HCT116 (cell line): ENCODE data around the gene ABHD3.
"Not testable (repeated sequence)": the region's sequence is repeated elsewhere in the genome, so short reads cannot be mapped to it uniquely, and the experiment has no call there.

Source experiments
- CBX3 ChIP-seq: IDR thresholded peaks from 2 replicates; pipeline ENCODE4 v1.6.1; 2012; ENCODE audit warnings: low read depth
- CEBPB ChIP-seq: IDR thresholded peaks from 2 replicates; pipeline ENCODE4 v1.6.1; 2012; ENCODE audit warnings: low read depth
- EGR1 ChIP-seq: IDR thresholded peaks from 2 replicates; pipeline ENCODE4 v1.6.1; 2012; ENCODE audit warnings: low read depth
- EZH2 ChIP-seq: fragments of 200-600 bp; sonication (generic); IDR thresholded peaks from 2 replicates; pipeline ENCODE4 v1.6.1; 2017; ENCODE audit warnings: antibody characterized with exemption, mixed run types
- EZH2phosphoT487 ChIP-seq: fragments of 200-600 bp; IDR thresholded peaks from 2 replicates; pipeline ENCODE4 v1.6.1; 2018; ENCODE audit warnings: antibody characterized with exemption, borderline replicate concordance
- POLR2A ChIP-seq: IDR thresholded peaks from 2 replicates; pipeline ENCODE4 v1.7.0; 2011; ENCODE audit warnings: borderline replicate concordance; ENCODE audit not compliant: insufficient read depth, insufficient read length; ENCODE audit errors: extremely low read depth
- POLR2AphosphoS5 ChIP-seq: IDR thresholded peaks from 2 replicates; pipeline ENCODE4 v1.6.1; 2011; ENCODE audit warnings: mild to moderate bottlenecking, low read depth, low read length, moderate library complexity
- SIN3A ChIP-seq: IDR thresholded peaks from 2 replicates; pipeline ENCODE4 v1.6.1; 2012; ENCODE audit warnings: low read depth
- TCF7L2 ChIP-seq: IDR thresholded peaks from 2 replicates; pipeline ENCODE4 v1.7.0; 2011; ENCODE audit warnings: borderline replicate concordance, inconsistent platforms; ENCODE audit not compliant: insufficient read depth, insufficient read length; ENCODE audit errors: extremely low read depth
- YY1 ChIP-seq: IDR thresholded peaks from 2 replicates; pipeline ENCODE4 v1.6.1; 2011; ENCODE audit warnings: low read length, low read depth, moderate library complexity, mild to moderate bottlenecking; ENCODE audit not compliant: insufficient replicate concordance; ENCODE audit errors: extremely low read depth
- ZFX ChIP-seq: fragments of 450-650 bp; IDR thresholded peaks from 2 replicates; pipeline ENCODE4 v1.6.1; 2017
- ZNF274 ChIP-seq: fragments of 200-500 bp; sonication (Bioruptor generic); IDR thresholded peaks from 2 replicates; pipeline ENCODE4 v1.6.1; 2014; ENCODE audit warnings: mild to moderate bottlenecking, low read depth, low read length, inconsistent platforms
- TF ChIP-seq, protein P1 (sequence below), 3 experiments: fragments of 200-600 bp in 1 of 3; sonication (generic) in 1 of 3; IDR thresholded peaks in 2 of 3; conservative IDR thresholded peaks in 1 of 3; 2 replicates each; pipeline ENCODE4 v1.5.1; 2012 to 2017; ENCODE audit warnings: low read depth in 2 of 3, low read length in 2 of 3, antibody characterized with exemption in 1 of 3, borderline replicate concordance in 1 of 3, control low read depth in 1 of 3, mild to moderate bottlenecking in 1 of 3, mixed read lengths in 1 of 3, mixed run types in 1 of 3, moderate library complexity in 1 of 3; ENCODE audit not compliant: insufficient read depth in 1 of 3
- TF ChIP-seq, protein P2 (sequence below): IDR thresholded peaks from 2 replicates; pipeline ENCODE4 v1.6.1; 2012

DNA sequence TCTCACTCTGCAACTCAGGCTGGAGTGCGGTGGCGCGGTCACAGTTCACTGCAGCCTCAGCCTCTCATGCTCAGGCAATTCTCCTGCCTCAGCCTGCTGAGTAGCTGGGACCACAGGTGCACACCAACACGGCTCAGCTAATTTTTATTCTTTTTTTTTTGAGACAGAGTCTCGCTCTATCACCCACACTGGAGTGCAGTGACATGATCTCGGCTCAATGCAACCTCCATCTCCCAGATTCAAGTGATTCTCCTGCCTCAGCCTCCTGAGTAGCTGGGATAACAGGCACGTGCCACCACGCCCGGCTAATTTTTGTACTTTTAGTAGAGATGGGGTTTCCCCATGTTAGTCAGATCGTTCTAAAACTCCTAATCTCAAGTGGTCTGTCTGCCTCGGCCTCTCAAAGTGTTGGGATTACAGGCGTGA is 19.0 kb downstream of the ABHD3 start:
- TF ChIP-seq, protein P1, sequence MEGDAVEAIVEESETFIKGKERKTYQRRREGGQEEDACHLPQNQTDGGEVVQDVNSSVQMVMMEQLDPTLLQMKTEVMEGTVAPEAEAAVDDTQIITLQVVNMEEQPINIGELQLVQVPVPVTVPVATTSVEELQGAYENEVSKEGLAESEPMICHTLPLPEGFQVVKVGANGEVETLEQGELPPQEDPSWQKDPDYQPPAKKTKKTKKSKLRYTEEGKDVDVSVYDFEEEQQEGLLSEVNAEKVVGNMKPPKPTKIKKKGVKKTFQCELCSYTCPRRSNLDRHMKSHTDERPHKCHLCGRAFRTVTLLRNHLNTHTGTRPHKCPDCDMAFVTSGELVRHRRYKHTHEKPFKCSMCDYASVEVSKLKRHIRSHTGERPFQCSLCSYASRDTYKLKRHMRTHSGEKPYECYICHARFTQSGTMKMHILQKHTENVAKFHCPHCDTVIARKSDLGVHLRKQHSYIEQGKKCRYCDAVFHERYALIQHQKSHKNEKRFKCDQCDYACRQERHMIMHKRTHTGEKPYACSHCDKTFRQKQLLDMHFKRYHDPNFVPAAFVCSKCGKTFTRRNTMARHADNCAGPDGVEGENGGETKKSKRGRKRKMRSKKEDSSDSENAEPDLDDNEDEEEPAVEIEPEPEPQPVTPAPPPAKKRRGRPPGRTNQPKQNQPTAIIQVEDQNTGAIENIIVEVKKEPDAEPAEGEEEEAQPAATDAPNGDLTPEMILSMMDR (IDR thresholded peaks at IDR 0.05 in 2 of 3, conservative IDR thresholded peaks at IDR 0.05 in 1 of 3; ENCODE audit: borderline replicate concordance in 1 of 3, insufficient read depth in 1 of 3, low read depth in 2 of 3, low read length in 2 of 3) = not testable (repeated sequence)
- not testable (repeated sequence) for TF ChIP-seq POLR2A, EZH2phosphoT487, EZH2, TCF7L2, SIN3A, YY1, CEBPB, EGR1, ZFX, POLR2AphosphoS5, ZNF274, CBX3
- TF ChIP-seq, protein P2, sequence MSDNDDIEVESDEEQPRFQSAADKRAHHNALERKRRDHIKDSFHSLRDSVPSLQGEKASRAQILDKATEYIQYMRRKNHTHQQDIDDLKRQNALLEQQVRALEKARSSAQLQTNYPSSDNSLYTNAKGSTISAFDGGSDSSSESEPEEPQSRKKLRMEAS = not testable (repeated sequence)
